Brain microvascular endothelial cell (primary cell): Measurements from ENCODE around the gene ATXN2.

Source experiments
- DNase-seq: peaks from one replicate; pipeline ENCODE4 v3.0.0-alpha.2; 2020
- H3K27ac ChIP-seq: fragments of 250-450 bp; sonication (Bioruptor Pico); 2 replicates; pipeline ENCODE4 v1.5.1; 2020; ENCODE audit warnings: mild to moderate bottlenecking, moderate library complexity
- H3K27me3 ChIP-seq: fragments of 250-450 bp; sonication (Bioruptor Pico); replicated peaks from 2 replicates; pipeline ENCODE4 v1.5.1; 2020; ENCODE audit warnings: mild to moderate bottlenecking
- H3K36me3 ChIP-seq: fragments of 250-450 bp; sonication (Bioruptor Pico); replicated peaks from 2 replicates; pipeline ENCODE4 v1.5.1; 2020; ENCODE audit warnings: mild to moderate bottlenecking
- H3K4me3 ChIP-seq: 2 replicates; pipeline ENCODE4 v1.5.1; 2011; ENCODE audit warnings: low read depth, mild to moderate bottlenecking, control low read depth, low read length, moderate library complexity
- CTCF ChIP-seq: IDR thresholded peaks from 2 replicates; pipeline ENCODE4 v1.5.1; 2011; ENCODE audit warnings: low read depth, mild to moderate bottlenecking, moderate library complexity, low read length, control low read depth, inconsistent platforms; ENCODE audit errors: missing control alignments
- in situ Hi-C: cut with HindIII; loops from 2 replicates; pipeline ENCODE4 v1.10.0; 2017; ENCODE audit warnings: low sequenced_read_pairs, low pct_ligation_motif_present

Gene ATXN2

GRCh38 chr12:111424793-111425251 is 174.3 kb downstream of the ATXN2 start:
- peak; percentile 43 for TF ChIP-seq CTCF
- Histone ChIP-seq H3K27me3 (no peaks in the 10 kb centered on the region), H3K36me3 (peaks cover 70% of the 10 kb centered on the region), H3K4me3 (no peak overlapping the region), H3K27ac (no peak overlapping the region)
- DNase-seq = no peak
- in situ Hi-C loops = no loop called here

GRCh38 chr12:111424189-111424792 is 174.8 kb downstream of the ATXN2 start:
- peaks cover 70% of the 10 kb centered on the region for H3K36me3 ChIP-seq
- in situ Hi-C loops = no loop called here
- no peak overlapping the region for H3K4me3 ChIP-seq
- no peak for DNase-seq
- TF ChIP-seq CTCF = no peak
- no peaks in the 10 kb centered on the region for H3K27me3 ChIP-seq
- H3K27ac ChIP-seq = peak overlapping the region; percentile 17

GRCh38 chr12:111420494-111420893 is 178.6 kb downstream of the ATXN2 start:
- Histone ChIP-seq H3K27ac (no peak overlapping the region), H3K27me3 (no peaks in the 10 kb centered on the region), H3K36me3 (peaks cover 69% of the 10 kb centered on the region), H3K4me3 (no peak overlapping the region)
- no peak for TF ChIP-seq CTCF
- in situ Hi-C loops = no loop called here
- DNase-seq = no peak

GRCh38 chr12:111419784-111420183 is 179.3 kb downstream of the ATXN2 start:
- no peak overlapping the region for H3K4me3 ChIP-seq
- H3K27ac ChIP-seq = no peak overlapping the region
- H3K27me3 ChIP-seq = no peaks in the 10 kb centered on the region
- in situ Hi-C loops = no loop called here
- H3K36me3 ChIP-seq = peaks cover 63% of the 10 kb centered on the region
- no peak for DNase-seq
- no peak for TF ChIP-seq CTCF

- DNase-seq = no peak
- H3K27me3 ChIP-seq = no peaks in the 10 kb centered on the region
- H3K36me3 ChIP-seq = peaks cover 51% of the 10 kb centered on the region
- in situ Hi-C loops = no loop called here
- H3K4me3 ChIP-seq = no peak overlapping the region
- H3K27ac ChIP-seq = no peak overlapping the region
- TF ChIP-seq CTCF = no peak
Measured at GRCh38 chr12:111418594-111418880, 180.6 kb downstream of the ATXN2 start.
